ENCODE results near the gene MOB3A.
"Not testable (repeated sequence)": the region's sequence is repeated elsewhere in the genome, so short reads cannot be mapped to it uniquely, and the experiment has no call there.

Gene MOB3A

GRCh38 chr19:2129892-2130770, 34.0 kb upstream of the MOB3A start:
- no peak overlapping the region for H3K27ac ChIP-seq
- no peak for TF ChIP-seq ZFX (IDR thresholded peaks at IDR 0.05; ENCODE audit: borderline replicate concordance)
- no peak for TF ChIP-seq CTCF (IDR thresholded peaks at IDR 0.05)

- TF ChIP-seq ZFX (IDR thresholded peaks at IDR 0.05; ENCODE audit: borderline replicate concordance) = no peak
- TF ChIP-seq CTCF (IDR thresholded peaks at IDR 0.05) = no peak
- H3K27ac ChIP-seq = no peak overlapping the region
Observed at GRCh38 chr19:2129486-2129885, 33.4 kb upstream of the MOB3A start.

GRCh38 chr19:2129022-2129421, 32.9 kb upstream of the MOB3A start:
- TF ChIP-seq ZFX (IDR thresholded peaks at IDR 0.05; ENCODE audit: borderline replicate concordance) = no peak
- no peak for TF ChIP-seq CTCF (IDR thresholded peaks at IDR 0.05)
- no peak overlapping the region for H3K27ac ChIP-seq

GRCh38 chr19:2128252-2128651, 32.1 kb upstream of the MOB3A start:
- not testable (repeated sequence) for H3K27ac ChIP-seq

GRCh38 chr19:2127758-2128157, 31.6 kb upstream of the MOB3A start:
- TF ChIP-seq CTCF (IDR thresholded peaks at IDR 0.05) = no peak
- TF ChIP-seq ZFX (IDR thresholded peaks at IDR 0.05; ENCODE audit: borderline replicate concordance) = no peak

GRCh38 chr19:2126879-2127518, 30.9 kb upstream of the MOB3A start:
- TF ChIP-seq CTCF (IDR thresholded peaks at IDR 0.05) (no peak), ZFX (IDR thresholded peaks at IDR 0.05; ENCODE audit: borderline replicate concordance) (no peak)
- no peak overlapping the region for H3K27ac ChIP-seq

More at GRCh38 chr19:2127758-2128157, 31.6 kb upstream of the MOB3A start:
- no peak overlapping the region for H3K27ac ChIP-seq

GRCh38 chr19:2123682-2124387, 27.7 kb upstream of the MOB3A start:
- H3K27ac ChIP-seq = no peak overlapping the region
- no peak for TF ChIP-seq CTCF (IDR thresholded peaks at IDR 0.05)
- TF ChIP-seq ZFX (IDR thresholded peaks at IDR 0.05; ENCODE audit: borderline replicate concordance) = no peak

Data from 22Rv1 (cell line).